ENCODE results near the gene SERP1.
"Not testable (repeated sequence)": the region's sequence is repeated elsewhere in the genome, so short reads cannot be mapped to it uniquely, and the experiment has no call there.

SERP1 gene

GRCh38 chr3:150538324-150539208, 7.7 kb downstream of the SERP1 start:
- DNase-seq = no peak

- DNase-seq = peak; percentile 19
Measured at GRCh38 chr3:150535204-150535603, 11.1 kb downstream of the SERP1 start.

GRCh38 chr3:150531775-150532174, 14.5 kb downstream of the SERP1 start:
- DNase-seq = no peak

- DNase-seq = no peak
Measured at GRCh38 chr3:150528354-150528797, 17.9 kb downstream of the SERP1 start.

GRCh38 chr3:150527464-150528255, 18.6 kb downstream of the SERP1 start:
- DNase-seq = no peak

- DNase-seq = no peak
Measured at GRCh38 chr3:150523538-150523937, 22.8 kb downstream of the SERP1 start.

GRCh38 chr3:150521463-150521862, 24.8 kb downstream of the SERP1 start:
- DNase-seq = no peak

- DNase-seq = no peak
Measured at GRCh38 chr3:150520408-150520807, 25.9 kb downstream of the SERP1 start.

- no peak for DNase-seq
Measured at GRCh38 chr3:150519026-150519425, 27.3 kb downstream of the SERP1 start.

- no peak for DNase-seq
Measured at GRCh38 chr3:150515210-150515609, 31.1 kb downstream of the SERP1 start.

- DNase-seq = no peak
Measured at GRCh38 chr3:150511122-150511821, 35.0 kb downstream of the SERP1 start.

GRCh38 chr3:150509780-150510179, 36.5 kb downstream of the SERP1 start:
- no peak for DNase-seq

GRCh38 chr3:150508401-150508800, 37.9 kb downstream of the SERP1 start:
- DNase-seq = no peak

GRCh38 chr3:150504483-150504882, 41.8 kb downstream of the SERP1 start:
- no peak for DNase-seq

- DNase-seq = no peak
Measured at GRCh38 chr3:150503402-150504099, 42.7 kb downstream of the SERP1 start.

- not testable (repeated sequence) for DNase-seq
Measured at GRCh38 chr3:150500960-150501359, 45.3 kb downstream of the SERP1 start.

GRCh38 chr3:150497956-150498355, 48.3 kb downstream of the SERP1 start:
- no peak for DNase-seq

GRCh38 chr3:150495563-150496168, 50.6 kb downstream of the SERP1 start:
- DNase-seq = no peak

- DNase-seq = no peak
Measured at GRCh38 chr3:150495149-150495548, 51.1 kb downstream of the SERP1 start.

GRCh38 chr3:150494411-150494977, 51.8 kb downstream of the SERP1 start:
- DNase-seq = no peak
